HG03457 (cell line): ENCODE measurements around the gene GFRA1.

ENCODE experiments used
- ATAC-seq: cut with Tn5 transposase; IDR thresholded peaks from one replicate; pipeline ENCODE4 v1.9.1; 2021; ENCODE audit warnings: moderate number of reproducible peaks; ENCODE audit not compliant: unreplicated experiment

GFRA1 gene

DNA sequence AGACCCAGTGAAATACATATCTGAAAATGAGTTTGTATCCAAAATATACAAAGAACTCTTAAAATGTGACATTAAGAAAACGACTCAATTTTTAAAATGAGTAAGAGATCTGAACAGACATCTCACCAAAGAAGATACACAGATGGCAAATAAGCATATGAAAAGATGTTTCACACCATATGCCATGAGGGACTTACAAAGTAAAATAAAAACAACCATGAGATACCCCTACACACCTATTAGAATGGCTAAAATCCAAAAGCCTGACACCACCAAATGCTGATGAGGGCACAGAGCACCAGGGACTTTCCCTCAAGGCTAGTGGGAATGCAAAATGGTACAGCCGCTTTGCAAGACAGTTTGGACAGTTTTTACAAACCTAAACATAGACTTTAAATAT lies 27.9 kb downstream of the GFRA1 start:
- ATAC-seq, result no peak

DNA sequence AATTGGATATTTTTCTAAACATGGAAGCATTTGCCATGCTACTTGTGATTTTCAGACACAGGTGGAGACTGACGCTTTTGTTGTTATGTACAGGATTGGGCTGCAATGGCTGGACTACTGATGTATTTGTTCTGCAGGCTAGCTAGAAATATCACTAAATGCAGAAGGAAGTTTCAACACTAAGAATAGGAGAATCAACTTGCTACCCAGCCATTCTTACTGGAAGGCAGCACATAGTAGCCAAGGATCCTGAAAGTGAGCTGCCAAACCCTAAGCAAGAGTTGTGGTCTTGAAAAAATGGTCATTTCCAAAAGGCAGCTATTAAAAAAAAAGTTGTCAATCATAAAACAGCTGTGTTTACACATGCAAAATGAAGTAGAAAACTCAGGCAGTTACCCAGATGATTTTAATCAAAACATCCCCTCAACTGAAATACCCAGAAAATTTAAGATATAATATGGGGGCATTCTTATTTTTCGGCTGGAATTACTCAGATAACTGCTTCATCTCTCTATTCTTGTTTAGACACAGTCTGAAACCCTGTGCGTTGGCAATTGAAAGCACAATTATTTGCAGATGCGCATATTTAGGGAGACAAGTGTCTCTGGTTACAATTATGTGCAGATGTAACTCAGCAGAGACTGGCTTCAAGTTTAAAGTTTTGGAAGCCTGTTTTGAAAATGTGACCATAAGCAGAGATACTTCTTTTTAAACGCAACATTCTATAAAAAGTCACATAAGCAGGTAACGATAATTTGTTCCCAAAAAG lies 31.2 kb downstream of the GFRA1 start:
- ATAC-seq, result no peak

DNA sequence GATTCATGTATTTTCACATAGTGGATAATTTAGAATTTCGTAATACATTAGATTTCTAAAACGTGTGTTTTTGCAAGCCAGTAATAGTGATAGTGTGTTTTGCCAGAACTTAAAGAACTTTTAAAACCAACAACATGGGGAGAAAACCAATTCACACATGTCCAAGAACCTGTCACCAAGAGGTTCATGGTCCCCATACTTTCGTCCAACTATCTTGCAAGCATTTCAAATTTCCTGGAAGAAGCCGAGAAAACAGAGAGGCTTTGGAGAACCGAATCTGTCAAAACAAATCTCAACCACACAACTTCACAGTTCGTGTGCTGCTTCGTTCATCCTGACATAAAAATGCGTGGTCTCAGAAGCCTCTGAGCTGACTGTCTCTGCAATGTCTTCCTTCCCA lies 31.9 kb downstream of the GFRA1 start:
- ATAC-seq, result no peak

DNA sequence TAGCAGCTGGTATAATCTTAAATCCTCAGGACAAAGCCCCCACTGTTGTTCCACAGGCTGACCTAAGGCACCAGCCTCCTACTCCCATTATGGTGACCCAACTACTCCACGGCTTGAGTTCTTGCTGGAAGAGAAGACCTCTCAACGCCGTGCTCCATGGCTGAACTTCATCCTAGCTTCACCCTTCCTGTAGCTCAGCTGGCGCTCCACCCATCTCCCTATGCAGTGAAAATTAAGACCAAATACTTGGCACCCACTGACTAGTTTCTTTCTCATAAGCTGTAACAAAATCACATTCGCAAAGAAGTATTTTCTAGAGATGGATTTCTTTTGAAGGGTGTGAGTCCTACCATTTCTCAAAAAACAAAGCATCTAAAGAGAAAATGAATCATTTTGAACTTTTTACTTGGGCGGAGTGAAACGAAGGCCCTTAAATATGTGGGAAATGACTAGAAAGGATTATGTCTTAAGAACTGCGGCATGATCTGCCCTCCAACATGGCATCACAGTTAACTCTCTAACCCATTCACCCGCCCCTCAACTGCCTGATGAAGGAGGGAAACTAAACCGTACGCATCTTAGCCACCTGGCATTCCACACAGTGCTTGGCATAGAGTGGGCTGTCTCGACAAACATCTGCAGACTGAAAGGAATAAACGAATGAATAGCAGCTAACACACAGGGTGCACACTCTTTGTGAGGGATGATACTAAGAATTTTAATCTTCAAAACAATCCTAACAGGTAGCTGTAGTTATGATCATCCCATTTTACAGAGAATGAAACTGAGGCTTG lies 32.7 kb downstream of the GFRA1 start:
- ATAC-seq, result no peak

DNA sequence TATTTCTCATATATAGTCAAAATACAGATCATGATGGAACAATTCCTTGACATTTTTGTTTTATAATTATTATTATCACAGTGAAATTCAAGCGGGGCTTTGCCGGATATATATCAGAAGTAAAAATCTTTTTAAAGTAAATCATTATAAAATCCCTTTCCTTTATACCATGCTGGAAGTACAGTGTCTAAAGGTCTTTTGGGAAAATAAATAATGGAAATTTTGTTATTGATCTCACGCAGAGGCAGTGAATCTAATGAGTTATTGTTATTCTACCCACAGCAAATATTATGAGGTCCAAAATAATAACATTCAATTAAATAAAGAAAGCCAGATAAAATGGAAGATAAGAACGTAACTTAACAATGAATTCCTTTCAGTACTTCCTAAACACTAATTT lies 33.8 kb downstream of the GFRA1 start:
- no peak for ATAC-seq

DNA sequence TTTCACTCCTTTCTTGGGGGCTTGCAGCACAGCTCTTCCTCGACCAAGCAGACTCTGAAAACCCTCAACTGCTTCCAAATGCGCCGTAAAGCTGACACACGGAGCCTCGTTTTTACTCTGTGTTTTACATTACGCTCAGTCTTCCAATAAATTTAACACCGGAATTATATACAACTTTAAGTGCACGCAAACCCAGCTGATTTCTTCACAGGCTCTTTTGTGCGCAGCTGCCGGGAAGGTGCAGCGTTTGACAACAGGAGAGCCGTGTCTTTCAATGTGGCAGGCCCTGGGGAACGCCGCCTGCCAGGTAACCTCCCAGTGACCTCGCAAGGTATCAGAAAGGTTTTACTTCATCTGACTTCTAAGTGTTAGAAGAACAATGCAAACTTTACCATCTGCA lies 35.0 kb downstream of the GFRA1 start:
- no peak for ATAC-seq

DNA sequence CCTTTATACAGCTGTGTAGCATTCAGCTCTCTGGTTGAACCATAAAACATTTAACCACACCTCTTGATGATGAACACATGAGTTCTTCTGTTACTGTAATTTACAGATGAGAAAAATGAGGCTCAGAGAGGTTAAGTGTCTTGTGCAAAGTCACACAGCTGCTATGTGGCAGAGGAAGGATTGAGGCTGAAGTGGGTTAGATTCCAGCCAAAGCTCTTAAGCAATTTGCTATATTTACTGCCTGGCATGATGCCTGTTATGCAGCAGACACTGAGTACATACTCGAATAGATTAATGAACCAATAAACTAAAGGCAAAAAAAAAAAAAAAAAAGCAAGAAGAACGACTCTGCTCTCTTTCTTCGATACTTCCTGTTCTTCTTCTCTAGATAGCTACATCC lies 35.7 kb downstream of the GFRA1 start:
- no peak for ATAC-seq

DNA sequence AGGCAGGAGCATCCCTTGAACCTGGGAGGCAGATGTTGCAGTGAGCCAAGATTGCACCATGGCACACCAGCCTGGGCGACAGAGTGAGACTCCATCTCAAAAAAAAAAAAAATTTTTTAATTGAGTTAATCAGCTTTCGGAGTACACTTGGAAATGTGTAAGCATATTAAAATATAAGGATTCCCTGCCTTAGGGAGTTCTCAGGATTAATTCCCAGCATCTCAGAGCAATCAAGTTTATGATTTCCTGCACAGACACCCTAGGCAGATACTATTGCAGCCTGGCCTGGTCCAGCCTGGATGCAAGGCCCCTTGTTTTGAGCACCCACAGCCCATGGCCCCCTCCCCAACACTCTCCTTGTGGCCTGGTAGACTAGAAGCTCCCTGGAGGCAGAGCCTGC lies 39.8 kb downstream of the GFRA1 start:
- ATAC-seq, result no peak

DNA sequence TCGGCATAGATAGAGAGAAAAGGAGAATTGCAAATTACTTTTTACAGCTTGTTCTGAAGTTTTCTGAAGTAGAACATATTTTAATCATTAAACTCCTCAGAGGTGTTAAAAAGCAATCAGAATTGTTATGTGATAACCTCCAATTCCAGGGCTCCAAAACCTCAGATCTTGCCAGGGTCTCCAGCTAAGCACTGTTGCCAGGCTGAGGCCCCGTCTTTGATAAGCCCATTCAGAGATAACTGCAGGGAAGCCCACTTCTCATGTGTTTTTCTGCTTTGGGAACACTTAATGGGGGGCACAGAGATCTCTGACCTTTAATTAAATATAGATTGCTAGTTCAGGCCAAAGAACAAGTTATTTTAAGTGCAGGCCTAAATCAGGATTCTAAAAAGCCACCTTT lies 40.4 kb downstream of the GFRA1 start:
- ATAC-seq, result no peak

DNA sequence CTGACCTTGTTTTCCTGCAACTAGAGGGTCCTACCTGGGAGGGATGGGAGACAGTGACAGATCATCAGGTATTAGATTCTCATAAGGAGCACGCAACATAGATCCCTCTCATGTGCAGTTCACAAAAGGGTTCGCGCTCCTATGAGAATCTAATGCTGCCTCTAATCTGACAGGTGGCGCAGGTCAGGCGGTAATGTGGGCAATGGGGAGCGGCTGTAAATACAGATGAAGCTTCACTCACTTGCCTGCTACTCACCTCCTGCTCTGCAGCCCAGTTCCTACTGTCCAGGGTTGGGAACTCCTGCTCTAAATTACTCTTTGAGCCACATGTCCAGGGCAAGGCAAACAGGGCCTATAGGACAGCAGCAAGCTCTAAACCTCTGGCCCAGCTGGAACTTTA lies 46.2 kb downstream of the GFRA1 start:
- no peak for ATAC-seq

DNA sequence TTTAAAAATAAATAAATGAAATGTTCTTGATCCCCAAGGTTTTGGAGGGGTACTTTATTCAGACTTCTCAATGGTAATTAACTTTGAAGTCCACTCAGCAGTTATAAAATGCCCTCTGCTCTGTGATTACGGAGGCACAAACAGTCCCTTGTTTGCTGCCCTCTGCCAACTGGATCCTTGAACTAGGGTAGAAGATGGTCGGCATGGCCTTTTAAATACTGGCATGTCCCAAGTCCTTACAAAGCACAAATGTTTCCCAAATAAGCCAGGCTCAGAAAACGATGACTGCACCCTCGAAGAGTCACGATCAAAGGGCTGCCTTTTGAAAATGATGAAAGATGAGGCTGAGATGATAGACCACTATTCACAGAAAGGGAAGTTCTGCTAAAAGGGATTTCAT lies 47.0 kb downstream of the GFRA1 start:
- ATAC-seq, result no peak

DNA sequence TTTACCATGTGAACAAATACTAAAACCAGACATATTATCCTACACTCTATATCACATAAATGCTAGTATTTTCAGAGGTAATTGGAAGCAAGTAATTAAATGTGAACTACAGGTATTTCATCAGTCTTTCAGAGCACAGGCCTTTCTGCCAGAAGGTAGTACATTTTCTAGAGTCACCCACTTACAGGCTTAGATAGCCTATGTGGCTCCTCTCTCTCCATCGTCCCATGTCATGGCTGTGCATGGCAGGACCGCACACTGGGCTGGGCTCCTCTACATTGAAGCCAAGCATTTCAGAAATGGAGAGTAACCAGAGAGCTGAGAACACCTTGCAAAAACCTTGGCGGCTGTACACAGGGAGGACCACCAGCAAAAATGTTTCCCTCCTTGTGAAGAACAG lies 49.7 kb downstream of the GFRA1 start:
- no peak for ATAC-seq

DNA sequence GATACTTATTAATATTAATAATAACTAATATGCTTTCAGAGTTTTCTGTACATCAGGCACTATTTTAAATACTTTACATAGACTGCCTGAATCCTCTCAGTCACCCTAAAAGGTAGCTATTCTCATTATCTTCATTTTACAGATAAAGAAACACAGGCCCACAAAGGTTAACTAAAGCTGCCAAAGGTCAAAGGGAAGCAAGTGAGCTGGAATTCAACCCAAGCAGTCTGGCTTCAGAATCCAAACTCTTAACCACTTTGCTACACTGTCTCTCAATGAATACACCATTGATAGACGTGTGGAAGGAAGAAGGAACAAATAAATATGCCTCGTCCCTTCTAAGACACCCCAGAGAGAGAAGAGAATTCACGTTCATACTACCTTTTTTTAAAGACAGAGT lies 52.0 kb downstream of the GFRA1 start:
- no peak for ATAC-seq

DNA sequence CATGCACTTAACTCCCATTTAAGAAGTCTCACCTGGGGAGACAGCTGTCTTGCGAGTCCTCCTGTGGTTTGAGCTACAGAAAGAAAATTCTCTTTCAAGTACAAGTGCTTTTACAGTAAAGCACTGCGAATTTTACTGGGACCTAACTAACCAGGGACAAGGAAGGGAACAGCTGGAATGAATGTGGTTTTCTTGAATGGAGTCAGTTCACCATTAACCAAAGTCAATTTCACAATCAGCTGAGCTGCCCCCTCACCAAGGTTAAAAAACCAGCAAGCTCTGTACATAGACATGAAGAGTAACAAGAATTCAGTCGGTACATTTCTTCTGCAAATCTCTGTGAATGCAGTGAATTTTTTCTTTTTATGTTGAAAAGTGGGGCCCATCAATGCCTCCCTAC lies 56.3 kb downstream of the GFRA1 start:
- ATAC-seq, result no peak

DNA sequence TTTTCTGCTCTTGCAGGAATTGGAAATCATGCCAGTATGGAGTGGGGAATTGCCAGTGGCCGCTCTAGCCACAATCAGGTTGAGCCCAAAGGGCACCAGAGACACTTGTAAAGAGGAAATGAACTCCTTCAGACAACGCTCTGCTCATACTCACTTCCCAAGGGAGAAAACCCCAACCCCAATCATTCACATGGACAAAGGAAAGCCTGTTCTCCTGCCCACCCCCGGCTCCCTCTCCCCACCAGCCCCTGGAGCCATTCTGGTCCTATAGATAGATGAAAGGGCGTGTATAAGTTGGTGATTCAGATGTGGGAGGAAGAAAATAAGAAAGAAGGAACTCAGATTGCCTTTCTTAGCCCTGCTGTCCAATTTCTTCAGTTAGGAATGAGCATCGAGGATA lies 57.4 kb downstream of the GFRA1 start:
- ATAC-seq, result no peak

DNA sequence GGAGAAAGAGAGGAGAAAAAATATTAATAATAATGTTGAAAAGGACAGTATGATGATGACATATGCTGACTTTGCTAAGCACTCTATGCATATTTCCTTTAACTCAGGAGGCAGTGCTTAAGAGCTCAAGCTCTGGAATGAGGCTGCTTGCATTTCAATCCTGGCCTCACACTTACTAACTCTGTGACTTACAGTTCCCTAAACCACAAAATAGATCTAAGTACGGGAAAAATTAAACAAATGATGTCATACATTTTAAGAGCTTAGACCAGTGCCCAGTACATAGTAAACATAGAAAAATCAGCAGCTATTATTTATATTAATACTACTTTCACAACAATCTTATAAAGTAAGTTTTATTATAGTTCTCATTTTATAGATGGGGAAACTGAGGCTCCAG lies 61.3 kb downstream of the GFRA1 start:
- ATAC-seq, result no peak

DNA sequence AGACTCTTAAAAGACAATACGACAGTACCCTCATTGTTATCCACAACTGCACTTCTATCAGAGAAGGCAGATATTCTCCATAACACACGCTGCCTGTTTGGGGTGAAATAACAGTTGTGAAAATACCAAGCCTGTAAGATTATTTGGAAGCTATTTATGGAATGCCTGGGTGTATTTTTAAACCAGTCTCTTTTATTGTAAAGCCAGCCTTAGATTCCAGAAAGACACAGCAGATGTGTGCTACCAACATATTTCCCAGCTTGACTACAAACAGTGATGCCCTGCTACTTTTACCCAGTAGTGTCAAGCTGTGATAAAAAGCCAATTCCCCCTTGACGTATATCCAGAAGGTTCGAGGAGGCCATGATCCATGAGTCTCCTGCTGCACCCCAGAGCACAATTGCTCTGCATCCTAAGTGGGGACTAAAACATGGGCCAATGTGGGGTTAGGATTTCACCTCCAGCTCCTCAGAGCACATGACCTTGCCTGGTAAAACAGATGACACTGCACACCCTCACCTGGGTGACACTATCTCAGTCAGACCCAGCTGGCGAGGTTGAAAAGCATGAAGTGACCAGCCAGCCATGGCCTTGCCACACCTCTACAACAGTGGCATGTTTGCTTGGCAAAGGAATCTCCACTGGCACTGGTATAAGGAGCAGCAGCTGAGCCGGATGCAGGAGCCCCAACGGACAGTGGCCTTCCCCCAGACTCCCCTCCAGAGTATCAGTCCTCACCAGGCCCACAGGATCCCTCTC lies 62.2 kb downstream of the GFRA1 start:
- no peak for ATAC-seq

DNA sequence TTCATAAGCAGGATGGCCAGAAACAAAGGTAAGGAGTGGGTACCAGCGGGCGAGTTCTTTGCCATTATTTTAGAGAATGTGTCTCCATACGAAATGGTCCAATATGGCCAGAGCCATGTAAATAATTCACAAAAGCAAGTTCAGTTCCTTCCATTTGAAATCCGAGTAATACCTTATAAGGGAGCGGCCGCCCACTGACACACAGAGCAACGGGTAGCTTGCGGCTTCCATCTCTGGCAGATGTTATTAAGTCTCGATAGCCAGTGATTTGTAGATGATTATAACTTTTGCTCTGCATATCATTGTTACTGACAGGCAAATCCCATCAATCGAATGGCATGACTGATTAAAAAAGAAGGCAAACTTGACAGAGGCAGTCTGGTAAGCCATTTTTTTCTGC lies 63.2 kb downstream of the GFRA1 start:
- no peak for ATAC-seq

DNA sequence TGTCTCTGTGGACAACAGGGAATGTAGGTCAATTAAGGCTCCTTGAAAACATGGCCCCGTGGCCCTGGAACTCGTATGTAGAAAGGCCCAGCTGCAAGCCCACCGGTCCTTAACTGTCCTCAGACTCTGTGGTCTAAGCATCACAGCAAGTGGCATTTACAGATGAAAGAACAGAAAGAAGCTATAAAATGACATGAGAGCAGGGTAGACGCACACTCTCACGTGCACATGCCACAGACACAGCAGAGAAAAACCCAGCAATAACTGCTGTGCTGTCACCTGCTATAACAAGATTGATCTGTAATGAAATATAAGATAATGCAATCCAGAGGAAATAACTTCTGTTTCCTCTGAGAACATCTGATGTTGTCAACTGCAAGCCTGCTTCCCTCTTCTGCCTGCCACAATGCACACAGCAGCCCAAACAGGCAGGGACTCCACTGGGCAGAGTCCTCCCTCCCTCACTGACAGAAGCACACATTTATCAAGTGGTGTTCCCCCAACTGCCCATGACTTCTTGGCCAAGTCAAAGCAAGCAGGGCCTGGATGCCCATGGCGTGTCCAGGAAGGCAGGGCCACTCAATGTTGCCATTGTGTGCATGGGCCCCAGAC lies 63.9 kb downstream of the GFRA1 start:
- no peak for ATAC-seq

DNA sequence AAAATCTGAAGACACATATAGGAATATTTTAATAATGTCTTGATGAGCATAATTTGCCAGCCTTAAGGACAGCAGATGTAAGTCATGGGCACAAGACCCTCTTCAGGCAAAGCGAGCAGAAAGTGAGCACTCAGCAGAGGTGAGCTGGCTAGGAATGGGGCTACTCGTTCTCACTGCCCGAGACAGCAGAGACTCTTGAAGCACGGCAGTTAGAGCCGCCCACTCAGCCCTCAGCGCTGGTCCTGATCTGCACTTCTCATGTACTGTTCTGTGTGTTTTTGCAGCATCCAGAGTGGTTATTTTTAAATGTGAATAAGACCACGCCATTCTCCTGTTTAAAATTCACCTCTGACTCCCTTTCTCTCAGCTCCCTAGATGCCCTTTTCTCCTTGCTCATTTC lies 65.3 kb downstream of the GFRA1 start:
- ATAC-seq, result no peak

DNA sequence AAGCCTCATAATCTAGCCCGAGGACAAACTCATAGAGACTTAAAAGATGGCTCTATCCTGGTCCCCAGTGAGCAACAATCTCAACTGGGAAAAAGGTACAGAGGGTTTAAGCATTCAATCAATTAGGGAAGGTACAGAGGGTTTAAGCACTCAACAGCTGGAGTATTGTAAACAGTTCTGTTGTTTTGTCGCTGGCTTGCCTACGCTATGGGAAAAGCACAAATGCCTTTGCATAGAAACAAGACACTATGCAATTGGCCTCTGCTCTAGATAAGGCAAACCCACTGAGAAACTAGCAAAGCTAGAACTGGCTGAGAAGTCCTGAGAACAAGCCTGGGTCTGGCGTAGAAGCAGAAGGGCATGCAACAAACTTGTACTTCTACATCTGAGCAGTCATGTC lies 69.3 kb downstream of the GFRA1 start:
- ATAC-seq, result no peak
